Measurements from ENCODE around the gene PHB1. TPM values are rescaled to one million over a fixed set of nuclear protein-coding genes. Genes with fewer than 3 reads are reported as not detected.

PHB1 gene
- total RNA-seq, 4 donors from 2014 or later, result 68.0 to 100 (median 85.1) TPM

- no peak for TF ChIP-seq CTCF (IDR thresholded peaks at IDR 0.05; ENCODE audit: low read depth)
These were observed 26.4 kb downstream of the PHB1 start for GRCh38 chr17:49388290-49388640.

- no peak for TF ChIP-seq CTCF (IDR thresholded peaks at IDR 0.05; ENCODE audit: low read depth)
These were observed 27.0 kb downstream of the PHB1 start for GRCh38 chr17:49387498-49388289.

- TF ChIP-seq CTCF (IDR thresholded peaks at IDR 0.05; ENCODE audit: low read depth), result no peak
These were observed 28.3 kb downstream of the PHB1 start for GRCh38 chr17:49386373-49386772.

GRCh38 chr17:49384951-49385350 lies 29.7 kb downstream of the PHB1 start:
- no peak for TF ChIP-seq CTCF (IDR thresholded peaks at IDR 0.05; ENCODE audit: low read depth)

GRCh38 chr17:49383060-49383459 lies 31.6 kb downstream of the PHB1 start:
- no peak for TF ChIP-seq CTCF (IDR thresholded peaks at IDR 0.05; ENCODE audit: low read depth)

- no peak for TF ChIP-seq CTCF (IDR thresholded peaks at IDR 0.05; ENCODE audit: low read depth)
These were observed 32.1 kb downstream of the PHB1 start for GRCh38 chr17:49382556-49382955.

- no peak for TF ChIP-seq CTCF (IDR thresholded peaks at IDR 0.05; ENCODE audit: low read depth)
These were observed 32.9 kb downstream of the PHB1 start for GRCh38 chr17:49381793-49382192.

All from subcutaneous adipose tissue (tissue), 4 donors.